Activated gamma-delta T cell treated with Interleukin-2 at 50 U/mL for 16 hours (primary cell): ENCODE results near the gene NCAPH2.

Experiments
- DNase-seq: peaks from one replicate; pipeline ENCODE4 v3.0.0-alpha.2; 2020

Gene NCAPH2

DNA sequence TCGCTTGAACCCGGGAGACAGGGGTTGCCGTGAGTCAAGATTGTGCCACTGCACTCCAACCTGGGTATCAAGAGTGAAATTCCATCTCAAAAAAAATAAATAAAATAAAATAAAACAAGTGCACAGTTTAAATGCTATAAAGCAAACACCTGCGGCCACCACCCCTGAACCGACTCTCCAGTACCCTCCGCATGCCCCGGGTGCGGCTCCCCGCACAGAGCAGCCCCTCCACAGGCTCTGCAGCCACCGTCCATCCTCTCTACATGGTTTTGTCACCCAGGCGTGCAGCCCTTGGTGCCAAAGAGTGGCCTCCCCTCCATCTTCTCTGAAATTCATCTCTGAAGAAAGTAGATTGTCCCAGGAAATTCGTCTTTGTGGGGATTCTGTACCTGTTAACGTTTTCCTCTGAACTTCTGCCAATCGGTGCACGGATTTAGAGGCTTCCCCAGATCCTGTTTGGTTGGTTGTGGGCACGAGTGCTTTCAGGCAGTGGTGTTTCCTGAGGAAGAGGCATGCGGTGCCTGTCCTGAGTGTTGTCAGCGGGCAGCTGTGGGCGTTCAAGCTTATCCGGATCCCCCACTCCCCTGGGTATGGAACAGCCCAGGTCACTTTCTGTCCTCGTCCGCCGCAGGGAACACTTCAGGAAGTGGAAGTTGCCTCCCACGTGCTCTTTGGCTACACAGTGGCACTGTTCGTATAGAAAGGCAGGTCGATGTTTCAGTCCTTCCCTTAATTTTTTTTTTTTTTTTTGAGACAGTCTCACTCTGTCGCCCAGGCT lies 17.3 kb upstream of the NCAPH2 start:
- DNase-seq = no peak

DNA sequence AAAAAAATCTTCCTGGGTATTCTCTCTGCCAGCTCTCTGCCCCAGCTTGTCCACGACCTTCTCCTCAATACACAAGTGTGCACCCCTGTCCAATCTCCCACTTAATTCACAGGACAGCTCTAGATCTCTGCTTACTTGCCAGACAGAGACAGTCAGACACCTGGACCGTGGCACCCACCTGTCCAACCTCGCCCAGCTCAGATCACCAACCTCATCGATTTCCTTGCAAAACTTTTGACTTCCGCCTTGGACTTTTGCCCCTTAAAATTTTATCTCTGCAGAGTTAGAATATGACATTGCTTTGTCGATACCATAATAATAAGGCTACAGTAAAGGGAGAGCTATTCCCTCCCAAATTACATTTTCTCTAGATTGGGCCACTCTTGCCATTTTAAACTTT lies 10.9 kb upstream of the NCAPH2 start:
- no peak for DNase-seq

DNA sequence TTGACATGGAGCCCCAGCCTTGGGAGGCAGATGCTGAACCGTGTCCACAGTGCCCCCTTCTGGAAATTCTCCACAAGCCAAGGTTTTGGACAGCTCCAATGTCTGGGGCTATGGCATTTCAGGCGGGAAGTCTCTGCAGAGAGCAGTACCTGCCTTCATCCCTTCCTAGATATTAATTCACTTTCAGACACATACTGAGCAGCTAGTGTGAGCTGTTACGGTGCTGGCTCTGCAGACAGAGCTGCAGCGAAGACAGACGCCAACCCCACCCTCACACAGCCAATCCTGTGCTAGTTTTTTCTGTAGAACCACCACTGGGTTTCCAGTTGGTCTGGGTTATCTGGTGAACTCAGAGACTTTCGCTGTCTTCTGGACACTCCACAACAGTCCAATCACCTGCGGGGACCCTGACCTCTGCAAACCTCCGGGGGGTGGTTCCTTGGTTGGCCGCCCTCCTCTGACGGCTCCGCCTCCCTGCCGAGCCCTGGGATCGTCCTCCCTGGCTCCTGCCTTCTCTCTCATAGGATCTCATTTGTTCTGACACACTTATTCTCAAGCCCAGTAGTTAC lies 9.6 kb upstream of the NCAPH2 start:
- DNase-seq = peak; percentile 69

DNA sequence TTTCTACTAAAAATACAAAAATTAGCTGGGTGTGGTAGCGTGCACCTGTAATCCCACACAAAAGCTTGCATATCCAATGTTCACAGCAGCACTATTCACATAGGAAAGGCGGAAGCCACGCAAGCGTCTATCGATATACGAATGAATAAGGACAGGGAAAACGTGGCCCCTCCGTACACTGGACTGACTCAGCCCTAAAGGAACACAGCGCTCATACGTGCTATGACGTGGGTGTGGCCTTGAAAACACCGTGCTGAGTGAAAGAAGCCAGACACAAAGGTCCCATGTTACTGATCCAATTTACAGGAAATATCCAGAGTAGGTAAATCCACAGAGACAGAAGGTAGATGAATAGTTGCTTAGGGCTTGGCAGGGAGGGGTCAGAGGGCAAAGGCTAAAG lies 7.6 kb upstream of the NCAPH2 start:
- no peak for DNase-seq

DNA sequence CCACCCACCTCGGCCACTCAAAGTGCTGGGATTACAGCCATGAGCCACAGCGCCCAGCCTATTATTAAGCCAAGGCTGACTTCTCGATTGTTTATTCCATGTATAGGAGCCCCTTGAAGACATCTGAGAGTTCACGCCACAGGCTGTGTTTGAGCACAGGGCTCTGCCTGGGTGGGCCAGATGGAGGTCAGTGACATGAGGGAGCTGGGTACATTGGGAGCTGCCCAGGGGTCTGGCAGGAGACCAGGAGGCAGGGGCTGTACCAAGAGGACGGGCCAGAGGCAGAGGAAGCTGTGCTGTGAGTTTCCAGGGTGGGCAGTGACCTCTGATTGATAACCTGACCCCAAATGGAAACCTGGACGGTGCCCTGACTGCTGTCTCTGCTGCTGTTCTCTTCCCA lies 5.9 kb upstream of the NCAPH2 start:
- no peak for DNase-seq

GRCh38 chr22:50502628-50503474 lies 5.2 kb upstream of the NCAPH2 start:
- DNase-seq = no peak

- no peak for DNase-seq
Observed at GRCh38 chr22:50503475-50504145, 4.4 kb upstream of the NCAPH2 start.

DNA sequence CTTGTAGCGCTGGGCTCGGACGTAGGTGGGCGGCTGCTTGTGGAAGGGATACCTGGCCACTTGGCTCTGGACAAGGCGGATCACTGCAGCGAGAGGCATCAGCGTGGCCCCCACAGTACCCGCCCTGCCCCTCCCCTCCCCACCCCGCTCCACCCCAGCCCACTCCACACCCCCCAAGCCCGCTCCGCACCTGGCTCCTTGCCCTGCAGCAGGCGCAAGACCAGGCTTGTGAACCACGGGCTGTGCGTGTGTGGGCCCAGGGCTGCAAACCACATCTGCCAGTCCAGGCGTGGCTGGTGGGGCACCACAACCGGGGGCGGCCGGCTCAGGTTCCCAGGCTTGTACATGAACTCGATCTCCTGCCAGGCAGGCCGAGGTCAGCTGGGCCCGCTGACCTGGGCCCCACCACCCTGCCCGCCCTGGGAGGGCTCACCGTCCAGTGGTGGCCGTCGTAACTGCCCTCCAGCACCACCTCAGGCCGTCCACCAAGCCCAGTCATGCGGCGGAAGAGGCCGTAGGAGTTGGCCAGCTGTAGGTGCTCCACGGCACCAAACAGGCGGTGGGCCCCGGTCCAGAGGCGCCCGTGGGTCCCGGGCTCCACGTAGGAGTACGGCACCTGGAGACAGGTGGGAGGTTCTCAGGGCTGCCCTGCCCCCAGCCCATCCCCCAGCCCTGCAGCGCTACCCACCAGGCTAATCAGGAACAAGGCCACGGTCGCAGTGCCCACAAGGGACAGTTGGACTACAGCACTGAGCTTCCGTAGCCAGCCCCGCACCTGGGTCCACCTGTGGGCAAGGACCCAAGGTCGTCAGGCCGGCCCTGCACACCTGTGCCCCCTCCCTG lies 3.4 kb upstream of the NCAPH2 start:
- DNase-seq = no peak

GRCh38 chr22:50505276-50505775 lies 2.7 kb upstream of the NCAPH2 start:
- DNase-seq = no peak

- DNase-seq = no peak
Observed at GRCh38 chr22:50505776-50506610, 2.0 kb upstream of the NCAPH2 start.

DNA sequence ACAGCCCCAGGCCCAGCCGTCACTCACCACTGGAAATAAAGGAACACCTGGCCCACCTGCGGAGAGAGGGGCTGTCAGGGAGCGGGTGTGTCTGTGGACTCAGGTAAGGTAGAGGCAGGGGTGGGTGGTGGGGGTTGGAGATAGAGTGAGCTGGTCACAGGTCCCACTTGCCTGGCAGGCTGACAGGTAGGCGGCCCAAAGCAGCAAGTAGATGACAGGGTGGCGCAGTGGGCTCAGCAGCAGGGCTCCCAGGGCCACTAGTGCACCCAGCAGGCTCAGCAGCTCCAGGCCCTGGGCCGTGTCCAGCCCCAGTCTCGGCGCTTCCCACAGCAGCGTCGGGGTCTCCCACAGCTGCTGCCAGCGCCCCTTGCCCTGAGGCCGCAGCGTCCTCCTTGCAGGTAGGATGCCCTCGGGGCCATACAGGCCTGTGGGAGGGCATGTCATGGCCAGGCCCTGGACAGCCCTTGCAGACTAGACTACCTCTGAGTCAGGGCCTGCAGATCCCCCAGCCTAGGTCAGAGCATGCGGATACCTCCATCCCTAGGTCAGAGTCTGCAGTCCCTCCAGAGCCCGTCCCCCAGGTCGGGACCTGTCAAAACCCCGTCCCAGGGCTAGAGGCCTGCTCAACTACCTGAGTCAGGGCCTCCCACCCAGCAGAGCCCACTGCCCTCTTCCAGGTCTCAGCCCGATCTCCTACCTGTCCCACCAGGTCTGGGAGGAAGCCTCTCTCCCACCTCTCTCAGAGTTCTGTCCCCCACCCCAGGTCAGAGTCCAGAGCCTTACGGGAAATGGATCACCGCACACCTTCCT lies 1.2 kb upstream of the NCAPH2 start:
- no peak for DNase-seq

- DNase-seq = peak; percentile 92
Observed at GRCh38 chr22:50507421-50507990, 518 bp upstream of the NCAPH2 start, which contains the start of gene LMF2. TSS of gene LMF2 (minus strand) at chr22:50507702. CDS start at chr22:50507675, 27 bp downstream.

DNA sequence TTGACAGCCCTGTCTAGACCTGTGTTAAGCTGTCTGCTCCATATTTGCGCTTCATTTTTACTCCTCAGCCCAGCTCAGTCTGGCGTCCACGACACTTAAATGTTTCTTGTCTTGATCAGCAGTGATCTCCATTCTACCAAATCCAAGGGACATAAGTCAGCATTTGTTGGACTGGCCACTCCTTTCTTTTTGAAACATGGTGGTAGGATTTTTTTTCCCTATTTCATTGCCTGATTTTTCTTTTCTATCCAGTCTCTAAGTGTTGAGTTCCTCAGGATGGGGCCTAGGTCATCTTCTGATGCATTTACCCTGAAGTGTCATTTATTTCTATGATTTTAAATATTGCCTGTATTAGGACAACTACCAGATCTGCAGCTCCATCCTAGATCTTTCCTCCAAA lies 873 bp downstream of the NCAPH2 start:
- no peak for DNase-seq

DNA sequence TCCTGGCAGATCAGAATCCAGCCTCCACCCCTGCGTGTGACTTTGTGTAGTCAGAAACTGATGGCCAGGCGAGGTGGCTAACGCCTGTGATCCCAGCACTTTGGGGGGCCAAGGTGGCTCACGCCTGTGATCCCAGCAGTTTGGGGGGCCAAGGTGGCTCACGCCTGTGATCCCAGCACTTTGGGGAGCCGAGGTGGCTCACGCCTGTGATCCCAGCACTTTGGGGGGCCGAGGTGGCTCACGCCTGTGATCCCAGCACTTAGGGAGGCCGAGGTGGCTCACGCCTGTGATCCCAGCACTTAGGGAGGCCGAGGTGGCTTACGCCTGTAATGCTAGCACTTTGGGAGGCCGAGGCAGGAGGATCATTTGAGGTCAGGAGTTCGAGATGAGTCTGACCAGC lies 5.2 kb downstream of the NCAPH2 start:
- no peak for DNase-seq

DNA sequence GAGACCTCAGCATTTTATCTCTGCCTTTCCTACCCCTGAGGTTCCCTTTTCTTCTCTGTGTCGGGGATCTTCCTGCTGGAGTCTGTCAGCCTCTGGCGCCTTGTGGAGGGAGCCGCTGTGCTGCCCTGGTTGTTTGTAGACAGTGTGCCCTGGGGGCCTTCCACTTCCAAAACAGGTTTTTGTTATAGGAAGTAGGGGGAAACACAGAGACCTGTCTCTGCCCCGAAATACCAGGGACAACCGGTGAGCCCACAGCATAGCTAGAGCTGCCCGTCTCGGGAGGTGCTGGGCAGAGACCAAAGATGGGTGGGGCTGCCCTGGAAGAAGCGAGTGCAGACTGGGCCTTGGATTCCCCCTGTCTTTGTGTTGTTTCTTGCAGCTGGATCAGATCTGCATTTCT lies 8.0 kb downstream of the NCAPH2 start:
- DNase-seq = no peak

GRCh38 chr22:50516891-50517290 lies 8.9 kb downstream of the NCAPH2 start:
- no peak for DNase-seq

DNA sequence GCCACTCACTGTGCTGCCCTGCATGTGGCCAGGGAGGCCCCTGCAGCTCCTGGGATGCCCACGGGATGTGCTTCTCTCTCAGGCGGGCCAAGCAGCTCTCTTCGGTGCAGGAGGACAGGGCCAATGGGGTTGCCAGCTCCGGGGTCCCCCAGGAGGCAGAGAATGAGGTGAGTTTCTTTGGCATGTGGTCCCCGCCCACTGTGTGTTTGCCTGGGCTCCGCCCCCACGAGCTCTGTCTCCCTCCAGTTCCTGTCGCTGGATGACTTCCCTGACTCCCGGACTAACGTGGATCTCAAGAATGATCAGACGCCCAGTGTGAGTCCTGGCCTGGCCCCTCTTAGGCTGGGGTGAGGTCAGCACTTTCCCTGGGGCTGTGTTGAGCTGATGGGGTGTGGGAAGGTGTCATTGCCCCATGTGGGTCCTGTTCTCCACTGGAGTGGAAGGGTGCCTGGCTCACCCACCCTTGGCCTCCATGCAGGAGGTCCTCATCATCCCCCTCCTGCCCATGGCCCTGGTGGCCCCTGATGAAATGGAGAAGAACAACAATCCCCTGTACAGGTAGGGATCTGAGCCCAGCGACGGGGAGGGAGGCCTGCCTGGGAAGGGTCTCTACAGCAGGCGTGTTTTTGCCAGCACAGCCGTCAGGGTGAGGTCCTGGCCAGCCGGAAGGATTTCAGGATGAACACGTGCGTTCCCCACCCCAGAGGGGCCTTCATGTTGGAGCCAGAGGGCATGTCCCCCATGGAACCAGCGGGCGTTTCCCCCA lies 9.7 kb downstream of the NCAPH2 start:
- no peak for DNase-seq

DNA sequence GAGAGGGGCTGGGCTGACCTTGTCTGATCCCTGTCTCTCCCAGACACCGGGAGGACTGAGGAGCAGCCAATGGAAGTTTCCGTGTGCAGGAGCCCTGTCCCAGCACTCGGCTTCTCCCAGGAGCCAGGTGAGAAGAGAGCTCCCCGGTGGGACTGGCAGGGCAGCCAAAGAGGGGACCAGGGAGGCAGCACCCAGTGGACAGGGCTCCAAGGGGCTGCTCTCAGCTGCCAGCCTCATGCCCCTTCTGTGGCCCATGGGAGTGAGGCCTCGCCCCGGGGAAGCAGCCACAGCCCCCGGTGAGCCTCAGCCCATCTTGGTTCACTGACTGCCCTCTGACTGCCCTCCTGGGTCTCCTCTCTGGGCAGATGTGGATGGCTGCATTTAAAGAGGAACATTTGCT lies 10.6 kb downstream of the NCAPH2 start:
- DNase-seq = no peak

- no peak for DNase-seq
Observed at GRCh38 chr22:50519151-50519550, 11.1 kb downstream of the NCAPH2 start.
